BLaER1 treated with 17β-estradiol and CSF1 and Interleukin-3, amounts not matched to agents 10 nM and 100 nM (cell line): ENCODE results near the gene LTB4R.

Experiments used
- H3K27ac ChIP-seq, 11 experiments: shearing (Covaris generic); formaldehyde crosslinking; 2 replicates each; pipeline ENCODE4 v1.8.1; 2022
- H3K27me3 ChIP-seq, 11 experiments: shearing (Covaris generic); formaldehyde crosslinking; 2 replicates each; pipeline ENCODE4 v1.8.1; 2022
- H3K36me3 ChIP-seq, 11 experiments: shearing (Covaris generic); formaldehyde crosslinking; 2 replicates each; pipeline ENCODE4 v1.8.1; 2022
- H3K4me1 ChIP-seq, 10 experiments: shearing (Covaris generic); formaldehyde crosslinking; 2 replicates each; pipeline ENCODE4 v1.8.1; 2022
- H3K4me2 ChIP-seq, 11 experiments: shearing (Covaris generic); formaldehyde crosslinking; 2 replicates each; pipeline ENCODE4 v1.8.1; 2022
- H3K4me3 ChIP-seq, 10 experiments: shearing (Covaris generic); formaldehyde crosslinking; 2 replicates each; pipeline ENCODE4 v1.8.1; 2022
- H3K9ac ChIP-seq, 11 experiments: shearing (Covaris generic); formaldehyde crosslinking; 2 replicates each; pipeline ENCODE4 v1.8.1; 2022
- H3K9me3 ChIP-seq, 11 experiments: shearing (Covaris generic); formaldehyde crosslinking; replicated peaks in 1 of 11; 2 replicates each; pipeline ENCODE4 v1.8.1; 2022
- H4K20me1 ChIP-seq, 11 experiments: shearing (Covaris generic); formaldehyde crosslinking; 2 replicates each; pipeline ENCODE4 v1.8.1; 2022
- Cebpa-rat ChIP-seq, 11 experiments: shearing (Covaris generic); IDR thresholded peaks; 2 replicates each; pipeline ENCODE4 v1.8.1; 2022

Gene LTB4R

DNA sequence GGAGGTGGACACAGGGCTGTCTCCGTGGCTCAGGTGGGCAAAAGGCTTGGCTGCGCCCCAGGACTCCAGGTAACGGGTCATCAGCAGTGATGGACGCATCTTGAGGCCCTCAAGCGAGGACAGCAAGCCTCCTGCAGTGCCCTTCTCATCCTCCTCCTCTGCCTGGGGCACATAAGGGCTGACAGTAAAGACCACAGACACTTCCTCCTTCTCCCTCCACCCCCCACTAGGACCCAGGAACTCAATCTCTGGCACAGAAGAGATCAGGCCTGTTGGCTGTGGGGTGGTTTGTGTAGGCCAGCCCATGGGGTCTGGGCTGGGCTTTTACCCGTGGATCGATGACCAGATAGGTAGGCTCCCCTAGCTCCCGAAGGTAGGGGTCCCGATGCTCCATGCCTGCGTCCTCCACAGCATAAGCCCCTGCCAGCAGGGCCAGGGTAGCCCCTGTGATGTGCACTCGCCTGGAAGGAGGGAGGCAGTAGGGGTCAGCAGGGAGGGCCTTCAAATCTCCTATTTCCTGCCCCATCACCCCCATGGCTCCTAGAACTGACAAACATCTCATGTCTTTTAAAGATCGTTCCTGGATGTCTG lies 17.9 kb downstream of the LTB4R start:
- Histone ChIP-seq H3K4me1 (peaks cover 75 to 94% (median 88%) of the 10 kb centered on the region in 10 experiments), H4K20me1 (peaks cover 0 to 14% (median 5%) of the 10 kb centered on the region in 11 experiments; a peak in 9 of 22 replicates), H3K4me3 (peak overlapping the region in 1 of 10 experiments; percentile 23; a peak in 1 of 20 replicates), H3K27me3 (peaks cover 20 to 34% (median 26%) of the 10 kb centered on the region in 11 experiments), H3K9ac (peak overlapping the region in 8 of 11 experiments; percentile 10 to 46 (median 30); a peak in 7 of 22 replicates), H3K27ac (peak overlapping the region in 8 of 11 experiments; percentile 20 to 60 (median 32); a peak in 11 of 22 replicates), H3K36me3 (no peaks in the 10 kb centered on the region), H3K9me3 (no peaks in the 10 kb centered on the region), H3K4me2 (peak overlapping the region; percentile 53 to 94 (median 80))
- TF ChIP-seq Cebpa-rat (IDR thresholded peaks at IDR 0.05): no peak

DNA sequence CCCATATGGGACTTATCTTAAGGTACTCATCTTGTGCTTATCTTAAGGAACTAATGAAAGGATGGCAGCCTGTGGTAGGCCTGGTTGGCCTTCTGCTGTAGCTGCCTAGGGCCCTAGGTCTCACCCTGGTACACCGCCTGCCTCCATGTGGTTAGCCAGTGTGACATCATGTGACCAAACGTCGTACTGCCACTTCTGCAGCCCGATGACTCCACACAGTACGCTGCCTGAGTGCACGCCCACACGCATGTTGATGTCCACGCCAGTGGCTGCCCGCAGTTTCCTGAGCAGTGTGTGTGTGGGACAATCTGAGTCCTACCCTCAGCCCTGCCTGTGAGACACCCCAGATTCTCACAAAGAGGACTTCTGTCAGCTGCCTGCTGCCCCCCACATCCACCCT lies 18.4 kb downstream of the LTB4R start:
- Histone ChIP-seq H3K9me3 (no peaks in the 10 kb centered on the region), H3K27me3 (peaks cover 25 to 39% (median 32%) of the 10 kb centered on the region in 11 experiments), H4K20me1 (peaks cover 0 to 20% (median 10%) of the 10 kb centered on the region in 11 experiments; a peak in 10 of 22 replicates), H3K4me2 (peak overlapping the region; percentile 53 to 94 (median 80); a peak in 21 of 22 replicates), H3K9ac (peak overlapping the region in 3 of 11 experiments; percentile 15 to 46 (median 38); a peak in 2 of 22 replicates), H3K4me3 (no peak overlapping the region), H3K36me3 (no peaks in the 10 kb centered on the region), H3K27ac (peak overlapping the region in 6 of 11 experiments; percentile 20 to 60 (median 40); a peak in 8 of 22 replicates), H3K4me1 (peaks cover 80 to 97% (median 89%) of the 10 kb centered on the region in 10 experiments)
- TF ChIP-seq Cebpa-rat (IDR thresholded peaks at IDR 0.05): no peak

DNA sequence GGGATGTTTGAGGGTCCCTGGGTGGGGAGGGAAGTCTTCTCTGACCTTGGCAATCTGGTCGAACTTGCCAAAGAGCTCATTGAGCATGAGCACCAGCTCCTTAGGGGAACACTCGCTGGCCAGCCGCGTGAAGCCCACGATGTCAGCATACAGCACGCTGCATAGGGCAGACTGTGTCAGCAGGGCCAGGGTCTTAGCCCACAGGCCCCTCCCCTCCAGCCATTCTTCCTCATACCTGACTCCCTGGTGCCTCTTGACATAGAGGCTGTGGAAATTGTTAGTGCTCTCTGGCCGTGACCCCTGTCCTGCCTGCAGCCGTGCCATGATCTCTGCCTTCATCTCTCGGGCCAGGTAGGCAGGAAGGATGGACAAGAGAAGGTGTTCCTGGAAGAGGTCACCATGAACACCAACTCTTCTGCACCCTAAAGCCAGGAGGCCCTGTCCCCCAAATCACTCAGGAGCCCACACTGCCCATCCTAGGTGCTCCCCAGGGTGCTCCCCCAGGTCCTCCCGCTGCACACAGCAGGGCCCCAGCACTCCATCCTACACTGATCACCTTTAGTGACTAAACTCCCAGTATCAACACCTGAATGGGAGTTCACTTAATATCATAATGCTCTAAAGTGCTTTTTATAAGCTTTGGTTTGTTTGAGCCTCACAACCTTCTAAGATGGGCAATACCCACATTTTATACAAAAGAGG lies 19.8 kb downstream of the LTB4R start:
- Histone ChIP-seq H3K27me3 (peaks cover 39 to 53% (median 45%) of the 10 kb centered on the region in 11 experiments), H4K20me1 (peaks cover 0 to 31% (median 11%) of the 10 kb centered on the region in 11 experiments; a peak in 10 of 22 replicates), H3K4me1 (peaks cover 83 to 97% (median 89%) of the 10 kb centered on the region in 10 experiments), H3K9ac (no peak overlapping the region), H3K4me2 (peak overlapping the region in 10 of 11 experiments; percentile 75 to 96 (median 92); a peak in 19 of 22 replicates), H3K9me3 (no peaks in the 10 kb centered on the region), H3K36me3 (no peaks in the 10 kb centered on the region), H3K27ac (no peak overlapping the region), H3K4me3 (no peak overlapping the region)
- TF ChIP-seq Cebpa-rat (IDR thresholded peaks at IDR 0.05): no peak

DNA sequence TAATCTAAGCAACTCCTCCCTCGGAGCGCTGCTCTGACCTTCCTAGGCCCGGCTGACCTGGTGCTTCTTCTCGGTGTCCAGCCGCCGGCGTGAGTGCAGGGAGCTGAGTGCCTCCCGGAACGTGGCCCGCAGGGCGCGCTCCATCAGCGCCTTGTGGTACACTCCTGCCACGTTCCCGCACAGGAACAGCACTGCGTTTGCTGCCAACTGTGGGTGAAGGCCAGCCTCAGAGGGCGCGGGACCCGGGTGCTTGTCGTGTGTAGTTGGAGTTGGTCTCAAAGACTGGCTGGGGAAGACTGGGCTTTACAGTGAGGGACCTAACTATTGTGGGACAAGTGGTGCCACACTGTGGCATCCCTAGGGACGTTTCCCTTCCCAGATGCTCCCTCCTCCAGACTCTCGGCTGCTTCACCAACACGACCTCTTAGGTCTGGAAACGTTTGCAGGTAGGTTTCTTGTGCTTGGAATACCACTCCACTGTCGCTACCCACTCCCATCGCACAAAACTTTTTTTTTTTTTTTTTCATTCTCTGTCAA lies 20.5 kb downstream of the LTB4R start:
- H3K9ac ChIP-seq: no peak overlapping the region
- H4K20me1 ChIP-seq: peaks cover 0 to 38% (median 11%) of the 10 kb centered on the region in 11 experiments; a peak in 10 of 22 replicates
- no peak overlapping the region for H3K27ac ChIP-seq
- H3K4me1 ChIP-seq: peaks cover 78 to 97% (median 85%) of the 10 kb centered on the region in 10 experiments
- H3K9me3 ChIP-seq: no peaks in the 10 kb centered on the region
- no peak for TF ChIP-seq Cebpa-rat (IDR thresholded peaks at IDR 0.05)
- H3K4me3 ChIP-seq: peak overlapping the region in 1 of 10 experiments; percentile 43; a peak in 2 of 20 replicates
- peaks cover 46 to 60% (median 52%) of the 10 kb centered on the region in 11 experiments for H3K27me3 ChIP-seq
- peak overlapping the region; percentile 75 to 96 (median 92) for H3K4me2 ChIP-seq
- H3K36me3 ChIP-seq: peaks cover 0 to 6% (median 0%) of the 10 kb centered on the region in 11 experiments; a peak in 3 of 22 replicates

DNA sequence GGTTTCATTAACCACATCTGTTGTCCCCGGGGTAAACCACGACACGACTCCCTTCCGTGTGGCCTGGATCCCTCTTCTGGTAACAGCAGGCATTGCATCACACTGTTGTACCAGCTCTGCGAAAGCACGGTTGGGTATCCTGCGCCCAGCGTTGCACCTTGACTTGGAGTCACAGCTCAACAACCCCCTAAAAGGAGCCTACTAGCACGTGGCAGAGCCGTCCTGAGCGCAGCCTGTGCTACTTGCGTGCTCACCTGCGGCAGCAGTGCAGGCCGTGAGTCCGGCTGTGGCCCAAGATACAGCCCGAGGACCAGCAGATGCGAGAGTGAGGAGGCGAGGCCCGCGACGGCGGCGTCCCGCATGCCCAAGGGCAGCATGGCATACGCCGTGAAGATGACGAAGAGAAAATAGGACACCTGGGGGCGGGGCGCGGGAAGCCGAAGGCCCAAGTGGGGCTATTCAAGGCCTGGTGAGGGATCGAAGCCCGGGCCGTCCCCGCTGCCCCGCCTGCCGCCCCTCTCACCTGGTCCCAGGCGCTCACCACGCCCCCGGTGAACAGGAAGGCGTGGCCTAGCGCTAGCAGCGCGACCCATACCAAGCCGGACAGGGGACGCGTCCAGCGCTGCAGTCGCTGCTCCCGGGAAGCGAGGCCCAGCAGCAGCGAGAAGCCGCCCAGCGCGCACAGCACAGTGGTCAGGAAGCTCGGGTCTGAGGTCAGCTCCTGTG lies 21.1 kb downstream of the LTB4R start:
- peak overlapping the region; percentile 75 to 96 (median 92) for H3K4me2 ChIP-seq
- peak overlapping the region in 4 of 11 experiments; percentile 15 to 34 (median 26); a peak in 3 of 22 replicates for H3K9ac ChIP-seq
- H3K9me3 ChIP-seq: no peaks in the 10 kb centered on the region
- peak overlapping the region; percentile 34 to 62 (median 40) for H3K4me3 ChIP-seq
- TF ChIP-seq Cebpa-rat (IDR thresholded peaks at IDR 0.05): peak in 7 of 11 experiments; percentile 45 to 89 (median 71); a peak in 14 of 22 replicates
- H3K27ac ChIP-seq: no peak overlapping the region
- peaks cover 0 to 40% (median 11%) of the 10 kb centered on the region in 11 experiments; a peak in 10 of 22 replicates for H4K20me1 ChIP-seq
- peaks cover 72 to 91% (median 79%) of the 10 kb centered on the region in 10 experiments for H3K4me1 ChIP-seq
- H3K36me3 ChIP-seq: peaks cover 0 to 12% (median 0%) of the 10 kb centered on the region in 11 experiments; a peak in 5 of 22 replicates
- H3K27me3 ChIP-seq: peaks cover 52 to 66% (median 59%) of the 10 kb centered on the region in 11 experiments

DNA sequence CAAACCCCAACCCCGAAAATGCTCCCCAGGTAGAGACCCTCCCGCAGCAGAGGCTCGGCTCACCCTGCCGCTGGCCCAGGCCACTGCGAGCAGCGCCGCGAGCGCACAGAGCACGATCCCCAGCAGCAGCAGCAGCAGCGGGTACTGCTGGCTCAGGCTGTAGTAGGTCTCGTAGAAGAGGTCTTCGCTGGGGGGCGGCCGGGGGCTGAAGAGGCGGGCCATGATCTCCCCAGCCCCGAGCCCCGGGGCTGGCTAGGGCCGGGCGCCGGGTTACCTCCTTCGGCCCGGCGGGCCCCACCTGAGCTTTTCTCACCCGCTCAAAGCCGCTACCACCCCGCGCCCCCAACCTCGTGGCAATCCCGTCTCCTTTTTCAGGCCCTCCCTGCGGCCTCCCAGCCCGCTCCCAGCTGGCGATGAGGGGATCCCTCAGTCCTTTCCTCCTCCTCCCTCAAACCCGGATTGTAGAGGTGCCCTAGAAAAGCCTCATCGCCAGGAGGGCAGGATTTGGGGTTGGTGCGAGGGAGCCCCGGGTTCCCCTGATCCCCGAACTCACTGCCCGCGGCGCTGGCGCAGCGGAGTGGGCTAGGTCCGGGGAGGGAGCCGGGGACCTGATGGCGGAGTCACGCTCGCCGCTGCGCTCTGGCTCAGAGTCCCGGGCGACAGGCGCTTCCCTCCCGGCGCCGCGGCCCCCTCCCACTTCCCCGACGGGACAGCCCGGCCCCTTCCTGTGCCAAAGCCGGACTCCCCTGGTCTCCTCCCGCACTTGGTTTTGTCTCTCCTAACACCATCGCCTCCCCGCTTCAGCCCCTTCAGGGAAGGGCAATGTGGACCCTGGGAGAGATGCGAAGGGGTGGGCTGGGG lies 23.4 kb downstream of the LTB4R start, which contains the start of gene ADCY4:
Gene ADCY4, minus strand, starts transcription at position 641 of the 861 bp plus-strand sequence. Its CDS starts 419 bp downstream, at position 222.
- peaks cover 63 to 88% (median 72%) of the 10 kb centered on the region in 10 experiments for H3K4me1 ChIP-seq
- H3K36me3 ChIP-seq: peaks cover 0 to 21% (median 0%) of the 10 kb centered on the region in 11 experiments; a peak in 5 of 22 replicates
- H3K4me2 ChIP-seq: peak within 1 kb of the TSS; percentile 67 to 96 (median 91)
- 0 out of 22 replicates have a peak within 1 kb of the TSS, but pooled peaks of 1 of the 11 experiments have one; percentile 9 for H3K9ac ChIP-seq
- H3K4me3 ChIP-seq: peak within 1 kb of the TSS in 9 of 10 experiments; percentile 5 to 52 (median 37); a peak in 15 of 20 replicates
- peaks cover 75 to 89% (median 81%) of the 10 kb centered on the region in 11 experiments for H3K27me3 ChIP-seq
- no peak for TF ChIP-seq Cebpa-rat (IDR thresholded peaks at IDR 0.05)
- H3K9me3 ChIP-seq: peaks cover 0 to 12% (median 6%) of the 10 kb centered on the region in 11 experiments; a peak in 6 of 22 replicates
- H3K27ac ChIP-seq: no peak within 1 kb of the TSS
- peaks cover 0 to 40% (median 11%) of the 10 kb centered on the region in 11 experiments; a peak in 10 of 22 replicates for H4K20me1 ChIP-seq
